Liver (tissue), 9 donors: ENCODE data around the gene NOC4L. TPM values are rescaled to one million over a fixed set of nuclear protein-coding genes. Genes with fewer than 3 reads are reported as not detected.

Experiments
- DNase-seq: peaks from one replicate; pipeline ENCODE4 v3.0.0-alpha.2; 2017; ENCODE audit warnings: low spot score
- H3K27ac ChIP-seq, 2 donors: one replicate each; pipeline ENCODE4 v1.7.0; 2013; ENCODE audit warnings: inconsistent platforms in 2 of 2, low read length in 2 of 2, control low read depth in 1 of 2, low read depth in 1 of 2, mild to moderate bottlenecking in 1 of 2
- H3K27me3 ChIP-seq, 4 donors: one replicate each; pipeline versions ENCODE4 v1.6.1 to v1.7.0; 2013; ENCODE audit warnings: low read length in 3 of 4, inconsistent platforms in 1 of 4, mild to moderate bottlenecking in 1 of 4, moderate library complexity in 1 of 4; ENCODE audit not compliant: control insufficient read depth in 4 of 4, insufficient read depth in 4 of 4
- H3K36me3 ChIP-seq, 4 donors: one replicate each; pipeline versions ENCODE4 v1.6.1 to v1.7.0; 2013; ENCODE audit warnings: low read length in 3 of 4, mild to moderate bottlenecking in 3 of 4, low read depth in 1 of 4, moderate library complexity in 1 of 4; ENCODE audit not compliant: control insufficient read depth in 4 of 4, insufficient read depth in 3 of 4
- H3K4me1 ChIP-seq, 4 donors: one replicate each; pipeline versions ENCODE4 v1.6.1 to v1.7.0; 2013; ENCODE audit warnings: low read length in 3 of 4, mild to moderate bottlenecking in 3 of 4, moderate library complexity in 1 of 4; ENCODE audit not compliant: control insufficient read depth in 4 of 4, insufficient read depth in 4 of 4
- H3K4me3 ChIP-seq, 3 donors: one replicate each; pipeline versions ENCODE4 v1.6.1 to v1.7.0; 2013; ENCODE audit warnings: low read length in 3 of 3, control low read depth in 1 of 3, low read depth in 1 of 3, mild to moderate bottlenecking in 1 of 3
- H3K9ac ChIP-seq, 2 donors: one replicate each; pipeline ENCODE4 v1.7.0; 2013; ENCODE audit warnings: low read length in 2 of 2, mild to moderate bottlenecking in 2 of 2, moderate library complexity in 2 of 2, control low read depth in 1 of 2, low read depth in 1 of 2
- H3K9me3 ChIP-seq, 4 donors: one replicate each; pipeline versions ENCODE4 v1.6.1 to v1.7.0; 2013; ENCODE audit warnings: low read length in 3 of 4; ENCODE audit not compliant: control insufficient read depth in 4 of 4
- ATF3 ChIP-seq: IDR thresholded peaks from 2 replicates; pipeline ENCODE4 v1.6.1; 2016; ENCODE audit warnings: antibody characterized with exemption
- EGR1 ChIP-seq, 2 donors: IDR thresholded peaks; 2 replicates each; pipeline ENCODE4 v1.6.1; 2016 to 2018; ENCODE audit warnings: antibody characterized with exemption in 2 of 2, low read depth in 2 of 2
- FOXA1 ChIP-seq: IDR thresholded peaks from 2 replicates; pipeline ENCODE4 v1.6.1; 2016; ENCODE audit warnings: antibody characterized with exemption
- FOXA2 ChIP-seq: IDR thresholded peaks from 2 replicates; pipeline ENCODE4 v1.6.1; 2016; ENCODE audit warnings: antibody characterized with exemption
- GABPA ChIP-seq, 2 donors: IDR thresholded peaks in 1 of 2; conservative IDR thresholded peaks in 1 of 2; 2 replicates each; pipeline ENCODE4 v1.6.1; 2016; ENCODE audit warnings: antibody characterized with exemption in 2 of 2, mild to moderate bottlenecking in 1 of 2, moderate library complexity in 1 of 2
- JUND ChIP-seq, 2 donors: IDR thresholded peaks; 2 replicates each; pipeline ENCODE4 v1.6.1; 2016; ENCODE audit warnings: antibody characterized with exemption in 2 of 2
- NR2F2 ChIP-seq: IDR thresholded peaks from 2 replicates; pipeline ENCODE4 v1.6.1; 2016; ENCODE audit warnings: antibody characterized with exemption
- RAD21 ChIP-seq, 2 donors: IDR thresholded peaks; 2 replicates each; pipeline ENCODE4 v1.6.1; 2016; ENCODE audit warnings: antibody characterized with exemption in 2 of 2, mild to moderate bottlenecking in 2 of 2
- RXRA ChIP-seq, 2 donors: IDR thresholded peaks; 2 replicates each; pipeline ENCODE4 v1.6.1; 2017 to 2018; ENCODE audit warnings: antibody characterized with exemption in 2 of 2, mild to moderate bottlenecking in 1 of 2
- SP1 ChIP-seq: IDR thresholded peaks from 2 replicates; pipeline ENCODE4 v1.6.1; 2018; ENCODE audit warnings: antibody characterized with exemption, mild to moderate bottlenecking
- TAF1 ChIP-seq: conservative IDR thresholded peaks from 2 replicates; pipeline ENCODE4 v1.6.1; 2016; ENCODE audit warnings: antibody characterized with exemption, mild to moderate bottlenecking
- WGBS: extraction: QIAGEN DNeasy Blood & Tissue Kit; methylation state at CpG from one replicate; pipeline ENCODE4 v1.1.7; 2013; 5-methylcytosine and 5-hydroxymethylcytosine counted together
- polyA plus RNA-seq, 2 donors: library from polyadenylated mRNA; stranded (reverse) in 1 of 2; unstranded in 1 of 2; fragments of 200-250 nt in 1 of 2; fragments of >200 nt in 1 of 2; fragmentation: Nextera tagmentation in 1 of 2; extraction: Ambion mirVana in 1 of 2; gene quantifications; one replicate each; pipeline versions ENCODE4 v1.2.1 to v1.2.3, GENCODE V29; 2013 to 2015
- total RNA-seq, 2 donors: library from RNA; depleted of rRNA; stranded (reverse); fragments of >200 nt; gene quantifications; one replicate each; pipeline ENCODE4 v1.2.3, GENCODE V29; 2014
- TF ChIP-seq, protein P1 (sequence below): IDR thresholded peaks from 2 replicates; pipeline ENCODE4 v1.6.1; 2016; ENCODE audit warnings: antibody characterized with exemption
- TF ChIP-seq, protein P2 (sequence below): IDR thresholded peaks from 2 replicates; pipeline ENCODE4 v1.6.1; 2016; ENCODE audit warnings: antibody characterized with exemption
- donor health status: healthy.
- donor health status: healthy.
- donor health status: healthy.
- donor health status: healthy.
- donor health status: healthy.

NOC4L gene
- total and polyA plus RNA-seq, 4 donors, result 6.4 to 11.6 (median 8.4) TPM

DNA sequence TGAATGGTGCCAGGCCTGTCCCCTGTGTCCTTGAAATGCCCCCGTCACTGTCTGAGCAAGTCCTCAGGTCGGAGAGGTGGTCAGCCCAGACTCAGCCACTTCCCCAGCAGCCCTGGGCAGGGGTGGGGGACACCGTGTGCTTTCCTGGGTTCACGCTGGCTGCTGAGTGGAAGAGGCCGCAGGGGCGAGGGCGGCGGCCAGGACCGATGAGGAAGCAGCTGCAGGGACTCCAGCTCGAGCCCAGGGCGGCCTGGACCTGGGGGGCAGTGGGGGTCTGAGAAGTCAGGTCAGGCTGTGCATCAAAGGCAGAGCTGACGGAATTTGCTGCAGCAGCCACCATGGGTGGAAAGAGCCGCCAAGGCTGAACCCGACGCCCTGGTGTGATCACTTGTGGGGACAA lies 28.4 kb downstream of the NOC4L start:
- H3K9me3 ChIP-seq, result no peaks in the 10 kb centered on the region
- no peak overlapping the region for H3K9ac ChIP-seq
- 63% methylated on average over 15 of the region's 15 CpGs for WGBS
- no peak for DNase-seq
- no peaks in the 10 kb centered on the region for H3K36me3 ChIP-seq
- H3K4me1 ChIP-seq, result no peaks in the 10 kb centered on the region
- peaks cover 0 to 10% (median 0%) of the 10 kb centered on the region in 4 donors for H3K27me3 ChIP-seq
- H3K4me3 ChIP-seq, result no peak overlapping the region
- TF ChIP-seq, protein P1, sequence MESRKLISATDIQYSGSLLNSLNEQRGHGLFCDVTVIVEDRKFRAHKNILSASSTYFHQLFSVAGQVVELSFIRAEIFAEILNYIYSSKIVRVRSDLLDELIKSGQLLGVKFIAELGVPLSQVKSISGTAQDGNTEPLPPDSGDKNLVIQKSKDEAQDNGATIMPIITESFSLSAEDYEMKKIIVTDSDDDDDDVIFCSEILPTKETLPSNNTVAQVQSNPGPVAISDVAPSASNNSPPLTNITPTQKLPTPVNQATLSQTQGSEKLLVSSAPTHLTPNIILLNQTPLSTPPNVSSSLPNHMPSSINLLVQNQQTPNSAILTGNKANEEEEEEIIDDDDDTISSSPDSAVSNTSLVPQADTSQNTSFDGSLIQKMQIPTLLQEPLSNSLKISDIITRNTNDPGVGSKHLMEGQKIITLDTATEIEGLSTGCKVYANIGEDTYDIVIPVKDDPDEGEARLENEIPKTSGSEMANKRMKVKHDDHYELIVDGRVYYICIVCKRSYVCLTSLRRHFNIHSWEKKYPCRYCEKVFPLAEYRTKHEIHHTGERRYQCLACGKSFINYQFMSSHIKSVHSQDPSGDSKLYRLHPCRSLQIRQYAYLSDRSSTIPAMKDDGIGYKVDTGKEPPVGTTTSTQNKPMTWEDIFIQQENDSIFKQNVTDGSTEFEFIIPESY, result no peak
- TF ChIP-seq EGR1 (IDR thresholded peaks at IDR 0.05; ENCODE audit: low read depth in 2 of 2) (no peak), ATF3 (no peak), GABPA (IDR thresholded peaks at IDR 0.05 in 1 of 2, conservative IDR thresholded peaks at IDR 0.05 in 1 of 2) (no peak), FOXA2 (no peak), RXRA (IDR thresholded peaks at IDR 0.05) (no peak), JUND (IDR thresholded peaks at IDR 0.05) (no peak), NR2F2 (no peak)
- TF ChIP-seq, protein P2, sequence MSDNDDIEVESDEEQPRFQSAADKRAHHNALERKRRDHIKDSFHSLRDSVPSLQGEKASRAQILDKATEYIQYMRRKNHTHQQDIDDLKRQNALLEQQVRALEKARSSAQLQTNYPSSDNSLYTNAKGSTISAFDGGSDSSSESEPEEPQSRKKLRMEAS, result no peak
- no peak overlapping the region for H3K27ac ChIP-seq

- 67% methylated on average over 35 of the region's 35 CpGs for WGBS
- H3K27ac ChIP-seq, result no peak overlapping the region
- DNase-seq, result no peak
- TF ChIP-seq RAD21 (IDR thresholded peaks at IDR 0.05) (no peak), TAF1 (no peak), FOXA1 (no peak), FOXA2 (no peak), EGR1 (IDR thresholded peaks at IDR 0.05; ENCODE audit: low read depth in 2 of 2) (no peak), JUND (IDR thresholded peaks at IDR 0.05) (no peak), ATF3 (no peak), SP1 (no peak)
- TF ChIP-seq, protein P2, result no peak
- peaks cover 0 to 10% (median 0%) of the 10 kb centered on the region in 4 donors for H3K27me3 ChIP-seq
- no peaks in the 10 kb centered on the region for H3K9me3 ChIP-seq
- no peak overlapping the region for H3K4me3 ChIP-seq
- H3K9ac ChIP-seq, result no peak overlapping the region
- H3K36me3 ChIP-seq, result no peaks in the 10 kb centered on the region
- no peaks in the 10 kb centered on the region for H3K4me1 ChIP-seq
These were observed 29.1 kb downstream of the NOC4L start for GRCh38 chr12:132173135-132174014.
